Measurements from ENCODE around the gene ACVR1B. TPM values are rescaled to one million over a fixed set of nuclear protein-coding genes. Genes with fewer than 3 reads are reported as not detected.

Gene ACVR1B
- total and polyA plus RNA-seq, 9 of the 15 experiments (the other 6 are each of a cell fraction or from before 2014, with no cell fraction given), result 0.97 to 15.1 (median 6.8) TPM

DNA sequence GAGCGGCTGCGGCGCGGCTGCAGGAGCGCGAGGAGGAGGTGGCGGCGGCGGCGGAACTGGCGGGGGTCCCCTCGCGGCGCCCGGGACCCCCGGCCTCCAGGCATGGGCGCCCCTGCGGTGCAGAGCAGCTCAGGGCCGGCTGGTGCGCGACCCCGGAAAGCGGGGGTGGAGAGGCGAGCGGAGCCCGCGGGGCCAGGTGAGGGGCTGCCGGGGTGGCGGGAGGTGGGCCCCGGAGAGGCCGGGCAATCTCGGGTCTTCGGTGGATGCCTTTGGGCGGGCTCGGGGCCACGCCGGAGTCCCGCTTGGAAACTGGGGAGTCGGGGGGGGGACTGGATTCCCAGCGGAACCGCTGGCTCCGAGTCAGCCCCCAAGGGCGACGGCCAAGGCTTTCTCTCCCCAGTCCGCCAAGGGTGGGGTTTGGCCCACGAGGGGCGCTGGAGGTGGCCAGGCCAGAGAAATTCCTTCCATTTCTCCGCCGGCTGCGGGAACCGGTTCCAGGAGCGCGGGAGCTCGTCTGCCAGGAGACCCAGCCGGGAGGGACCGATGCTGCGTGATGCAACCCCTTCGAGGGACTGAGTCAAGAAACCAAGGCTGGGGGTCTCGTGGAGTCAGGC lies 85.9 kb downstream of the ACVR1B start (continued):
- TF ChIP-seq CBX8 (IDR thresholded peaks at IDR 0.05; ENCODE audit: borderline replicate concordance, extremely low read depth, low read depth, low read length, poor library complexity, severe bottlenecking), result no peak
- no peak for TF ChIP-seq CCAR2 (IDR thresholded peaks at IDR 0.05; ENCODE audit: low read depth, low read length)
- TF ChIP-seq HMGN3 (IDR thresholded peaks at IDR 0.05; ENCODE audit: borderline replicate concordance, extremely low read depth, insufficient read length, low read depth, low read length), result no peak
- no peak for TF ChIP-seq NCOA6 (IDR thresholded peaks at IDR 0.05)
- TF ChIP-seq RFX7 (CRISPR knock-in tag; IDR thresholded peaks at IDR 0.05), result no peak
- TF ChIP-seq SETDB1 (IDR thresholded peaks at IDR 0.05; ENCODE audit: low read length), result no peak
- TF ChIP-seq BRD9 (IDR thresholded peaks at IDR 0.05; ENCODE audit: low read depth, partially characterized antibody), result no peak
- TF ChIP-seq ZEB2 (IDR thresholded peaks at IDR 0.05), result no peak
- TF ChIP-seq, protein P1, sequence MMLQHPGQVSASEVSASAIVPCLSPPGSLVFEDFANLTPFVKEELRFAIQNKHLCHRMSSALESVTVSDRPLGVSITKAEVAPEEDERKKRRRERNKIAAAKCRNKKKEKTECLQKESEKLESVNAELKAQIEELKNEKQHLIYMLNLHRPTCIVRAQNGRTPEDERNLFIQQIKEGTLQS (IDR thresholded peaks at IDR 0.05), result 0 out of 2 replicates have a peak, but pooled peaks have one; percentile 15
- TF ChIP-seq, protein P1 (CRISPR knock-in tag; conservative IDR thresholded peaks at IDR 0.05), result no peak
- TF ChIP-seq, protein P2, sequence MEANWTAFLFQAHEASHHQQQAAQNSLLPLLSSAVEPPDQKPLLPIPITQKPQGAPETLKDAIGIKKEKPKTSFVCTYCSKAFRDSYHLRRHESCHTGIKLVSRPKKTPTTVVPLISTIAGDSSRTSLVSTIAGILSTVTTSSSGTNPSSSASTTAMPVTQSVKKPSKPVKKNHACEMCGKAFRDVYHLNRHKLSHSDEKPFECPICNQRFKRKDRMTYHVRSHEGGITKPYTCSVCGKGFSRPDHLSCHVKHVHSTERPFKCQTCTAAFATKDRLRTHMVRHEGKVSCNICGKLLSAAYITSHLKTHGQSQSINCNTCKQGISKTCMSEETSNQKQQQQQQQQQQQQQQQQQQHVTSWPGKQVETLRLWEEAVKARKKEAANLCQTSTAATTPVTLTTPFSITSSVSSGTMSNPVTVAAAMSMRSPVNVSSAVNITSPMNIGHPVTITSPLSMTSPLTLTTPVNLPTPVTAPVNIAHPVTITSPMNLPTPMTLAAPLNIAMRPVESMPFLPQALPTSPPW (CRISPR knock-in tag; IDR thresholded peaks at IDR 0.05), result peak; percentile 13; the same call in 1 of the 2 replicates
- TF ChIP-seq, protein P3, sequence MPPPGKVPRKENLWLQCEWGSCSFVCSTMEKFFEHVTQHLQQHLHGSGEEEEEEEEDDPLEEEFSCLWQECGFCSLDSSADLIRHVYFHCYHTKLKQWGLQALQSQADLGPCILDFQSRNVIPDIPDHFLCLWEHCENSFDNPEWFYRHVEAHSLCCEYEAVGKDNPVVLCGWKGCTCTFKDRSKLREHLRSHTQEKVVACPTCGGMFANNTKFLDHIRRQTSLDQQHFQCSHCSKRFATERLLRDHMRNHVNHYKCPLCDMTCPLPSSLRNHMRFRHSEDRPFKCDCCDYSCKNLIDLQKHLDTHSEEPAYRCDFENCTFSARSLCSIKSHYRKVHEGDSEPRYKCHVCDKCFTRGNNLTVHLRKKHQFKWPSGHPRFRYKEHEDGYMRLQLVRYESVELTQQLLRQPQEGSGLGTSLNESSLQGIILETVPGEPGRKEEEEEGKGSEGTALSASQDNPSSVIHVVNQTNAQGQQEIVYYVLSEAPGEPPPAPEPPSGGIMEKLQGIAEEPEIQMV (tag; conservative IDR thresholded peaks at IDR 0.05; ENCODE audit: low read depth), result no peak
- TF ChIP-seq RBM34 (IDR thresholded peaks at IDR 0.05; ENCODE audit: borderline replicate concordance, insufficient read depth, low read length), result no peak
- 0 out of 2 replicates have a peak, but pooled peaks have one; percentile 38 for TF ChIP-seq CEBPG (CRISPR knock-in tag; IDR thresholded peaks at IDR 0.05)
- TF ChIP-seq CEBPG (tag; conservative IDR thresholded peaks at IDR 0.05 in 1 of 2, IDR thresholded peaks at IDR 0.05 in 1 of 2), result no peak
- TF ChIP-seq RBFOX2 (IDR thresholded peaks at IDR 0.05; ENCODE audit: low read depth, low read length), result peak; percentile 48; the same call in 1 of the 2 replicates
- no peak for TF ChIP-seq HIVEP1 (CRISPR knock-in tag; IDR thresholded peaks at IDR 0.05)
- peak; percentile 78 for TF ChIP-seq ZBTB7A (IDR thresholded peaks at IDR 0.05; ENCODE audit: borderline replicate concordance, control insufficient read depth, low read depth, low read length)
- TF ChIP-seq, protein P4, sequence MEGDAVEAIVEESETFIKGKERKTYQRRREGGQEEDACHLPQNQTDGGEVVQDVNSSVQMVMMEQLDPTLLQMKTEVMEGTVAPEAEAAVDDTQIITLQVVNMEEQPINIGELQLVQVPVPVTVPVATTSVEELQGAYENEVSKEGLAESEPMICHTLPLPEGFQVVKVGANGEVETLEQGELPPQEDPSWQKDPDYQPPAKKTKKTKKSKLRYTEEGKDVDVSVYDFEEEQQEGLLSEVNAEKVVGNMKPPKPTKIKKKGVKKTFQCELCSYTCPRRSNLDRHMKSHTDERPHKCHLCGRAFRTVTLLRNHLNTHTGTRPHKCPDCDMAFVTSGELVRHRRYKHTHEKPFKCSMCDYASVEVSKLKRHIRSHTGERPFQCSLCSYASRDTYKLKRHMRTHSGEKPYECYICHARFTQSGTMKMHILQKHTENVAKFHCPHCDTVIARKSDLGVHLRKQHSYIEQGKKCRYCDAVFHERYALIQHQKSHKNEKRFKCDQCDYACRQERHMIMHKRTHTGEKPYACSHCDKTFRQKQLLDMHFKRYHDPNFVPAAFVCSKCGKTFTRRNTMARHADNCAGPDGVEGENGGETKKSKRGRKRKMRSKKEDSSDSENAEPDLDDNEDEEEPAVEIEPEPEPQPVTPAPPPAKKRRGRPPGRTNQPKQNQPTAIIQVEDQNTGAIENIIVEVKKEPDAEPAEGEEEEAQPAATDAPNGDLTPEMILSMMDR (IDR thresholded peaks at IDR 0.05 in 2 of 3, conservative IDR thresholded peaks at IDR 0.05 in 1 of 3; ENCODE audit: insufficient read depth in 2 of 3, low read depth in 1 of 3, low read length in 3 of 3), result no peak
- TF ChIP-seq SIX5 (IDR thresholded peaks at IDR 0.05; ENCODE audit: borderline replicate concordance in 1 of 2, insufficient read depth in 1 of 2, low read depth in 1 of 2, low read length in 2 of 2), result no peak
- TF ChIP-seq ARNT (IDR thresholded peaks at IDR 0.05), result no peak
- no peak for TF ChIP-seq SUPT5H (IDR thresholded peaks at IDR 0.05)
- TF ChIP-seq MTF1 (CRISPR knock-in tag; IDR thresholded peaks at IDR 0.05; ENCODE audit: borderline replicate concordance), result no peak
